Endothelial cell (in vitro differentiated cells): ENCODE results near the gene KAT5. TPM values are rescaled to one million over a fixed set of nuclear protein-coding genes. Genes with fewer than 3 reads are reported as not detected.
"Not testable (repeated sequence)": the region's sequence is repeated elsewhere in the genome, so short reads cannot be mapped to it uniquely, and the experiment has no call there.

Source experiments
- DNase-seq: peaks from one replicate; pipeline ENCODE4 v3.0.0; 2021; ENCODE audit warnings: low spot score
- H3K27ac Mint-ChIP-seq: one replicate; pipeline ENCODE4 v1.8.0; 2021; ENCODE audit warnings: mixed read lengths, inconsistent platforms; ENCODE audit not compliant: unreplicated experiment
- H3K27me3 Mint-ChIP-seq: one replicate; pipeline ENCODE4 v1.8.0; 2021; ENCODE audit warnings: mild to moderate bottlenecking, moderate library complexity, mixed read lengths, inconsistent platforms; ENCODE audit not compliant: unreplicated experiment
- H3K36me3 Mint-ChIP-seq: one replicate; pipeline ENCODE4 v1.8.0; 2021; ENCODE audit warnings: mild to moderate bottlenecking, low read depth, mixed read lengths, inconsistent platforms; ENCODE audit not compliant: unreplicated experiment
- H3K4me1 Mint-ChIP-seq: one replicate; pipeline ENCODE4 v1.8.0; 2021; ENCODE audit warnings: mild to moderate bottlenecking, mixed read lengths, inconsistent platforms; ENCODE audit not compliant: unreplicated experiment
- H3K4me3 Mint-ChIP-seq: one replicate; pipeline ENCODE4 v1.8.0; 2021; ENCODE audit warnings: mild to moderate bottlenecking, mixed read lengths, inconsistent platforms; ENCODE audit not compliant: unreplicated experiment
- H3K9me3 Mint-ChIP-seq: one replicate; pipeline ENCODE4 v1.8.0; 2021; ENCODE audit warnings: mixed read lengths, inconsistent platforms; ENCODE audit not compliant: unreplicated experiment
- CTCF ChIP-seq: fragments of 200-600 bp; sonication (generic); IDR thresholded peaks from one replicate; pipeline ENCODE4 v1.5.0; 2021; ENCODE audit warnings: antibody characterized with exemption; ENCODE audit not compliant: unreplicated experiment
- total RNA-seq: library from RNA; stranded (reverse); fragmentation: NEBNext Ultra II Directional; extraction: Animal tissue kit (Norgen Biotek cat#: 25700); gene quantifications from one replicate; pipeline ENCODE4 v1.2.1, GENCODE V29; 2021; ENCODE audit not compliant: unreplicated experiment

The KAT5 gene
- total RNA-seq, 1 donor from 2014 or later = 28.2 TPM

GRCh38 chr11:65672982-65673381, 39.1 kb upstream of the KAT5 start:
- no peak for TF ChIP-seq CTCF
- Mint-ChIP-seq H3K27ac (no peak overlapping the region), H3K36me3 (no peaks in the 10 kb centered on the region), H3K9me3 (no peaks in the 10 kb centered on the region), H3K27me3 (no peaks in the 10 kb centered on the region), H3K4me3 (no peak overlapping the region), H3K4me1 (no peaks in the 10 kb centered on the region)
- no peak for DNase-seq

DNA sequence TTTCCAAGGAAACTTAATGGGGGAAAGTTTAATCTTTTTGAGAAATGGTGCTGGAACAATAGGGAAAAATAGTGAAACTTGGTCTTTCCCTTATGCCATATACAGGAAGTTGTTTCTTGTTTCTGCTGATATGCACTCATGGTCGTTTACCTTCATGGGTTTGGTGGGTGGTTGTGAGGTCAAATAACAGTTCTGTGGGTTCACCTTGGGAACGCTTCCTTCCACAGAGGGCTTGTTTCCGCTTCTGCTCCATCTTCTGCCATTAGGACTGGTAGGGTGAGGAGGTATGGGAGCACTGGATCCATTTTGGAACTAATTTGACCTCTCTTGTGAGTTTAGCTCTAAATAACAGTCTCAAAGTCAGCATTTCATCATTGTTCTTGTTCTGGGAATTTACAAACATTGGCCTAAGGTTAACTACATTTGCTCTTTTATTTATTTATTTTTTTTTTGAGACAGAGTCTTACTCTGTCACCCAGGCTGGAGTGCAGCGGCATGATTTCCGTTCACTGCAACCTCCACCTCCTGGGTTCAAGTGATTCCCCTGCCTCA, 31.8 kb upstream of the KAT5 start:
- no peak for DNase-seq
- TF ChIP-seq CTCF = no peak
- no peaks in the 10 kb centered on the region for H3K4me1 Mint-ChIP-seq
- no peaks in the 10 kb centered on the region for H3K9me3 Mint-ChIP-seq
- no peaks in the 10 kb centered on the region for H3K27me3 Mint-ChIP-seq
- H3K4me3 Mint-ChIP-seq = no peak overlapping the region
- no peak overlapping the region for H3K27ac Mint-ChIP-seq
- H3K36me3 Mint-ChIP-seq = no peaks in the 10 kb centered on the region

GRCh38 chr11:65683480-65683879, 28.6 kb upstream of the KAT5 start:
- not testable (repeated sequence) for H3K9me3 Mint-ChIP-seq

DNA sequence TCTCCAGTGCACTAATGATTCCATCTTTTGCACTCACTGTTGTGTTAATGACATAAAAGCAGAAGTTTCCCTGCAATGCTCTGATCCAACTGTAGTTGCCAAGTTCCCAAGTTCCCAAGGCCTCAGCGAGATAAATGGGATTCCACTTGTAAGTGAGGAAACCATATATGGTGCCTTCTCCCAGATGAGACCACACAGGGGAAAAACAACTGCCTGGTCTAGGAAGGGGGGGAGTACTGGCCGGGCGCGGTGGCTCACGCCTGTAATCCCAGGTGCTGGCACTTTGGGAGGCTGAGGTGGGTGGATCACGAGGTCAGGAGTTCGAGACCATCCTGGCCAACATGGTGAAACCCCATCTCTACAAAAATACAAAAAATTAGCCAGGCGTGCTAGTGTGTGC, 26.1 kb upstream of the KAT5 start:
- no peak for DNase-seq
- no peak for TF ChIP-seq CTCF
- Mint-ChIP-seq H3K27me3 (no peaks in the 10 kb centered on the region), H3K4me3 (no peak overlapping the region), H3K36me3 (no peaks in the 10 kb centered on the region), H3K27ac (no peak overlapping the region), H3K9me3 (no peaks in the 10 kb centered on the region), H3K4me1 (no peaks in the 10 kb centered on the region)

More at GRCh38 chr11:65683480-65683879, 28.6 kb upstream of the KAT5 start:
- H3K4me1 Mint-ChIP-seq, H3K4me3 Mint-ChIP-seq, H3K36me3 Mint-ChIP-seq, DNase-seq, H3K27ac Mint-ChIP-seq, H3K27me3 Mint-ChIP-seq: not testable (repeated sequence)

DNA sequence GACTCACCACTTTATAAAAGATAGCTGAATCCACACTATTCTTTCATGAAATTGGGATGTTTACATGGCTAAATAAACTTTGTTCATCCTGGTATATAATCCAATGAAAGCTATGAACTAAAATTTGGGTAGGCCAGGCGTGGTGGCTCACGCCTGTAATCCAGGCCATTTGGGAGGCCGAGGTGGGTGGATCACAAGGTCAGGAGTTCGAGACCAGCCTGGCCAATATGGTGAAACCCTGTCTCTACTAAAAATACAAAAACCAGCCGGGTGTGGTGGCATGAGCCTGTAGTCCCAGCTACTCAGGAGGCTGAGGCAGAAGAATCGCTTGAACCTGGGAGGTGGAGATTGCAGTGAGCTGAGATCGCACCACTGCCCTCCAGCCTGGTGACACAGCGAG, 20.2 kb upstream of the KAT5 start:
- DNase-seq, H3K27ac Mint-ChIP-seq: not testable (repeated sequence)

GRCh38 chr11:65692367-65692766, 19.7 kb upstream of the KAT5 start:
- Mint-ChIP-seq H3K4me1 (peaks cover 10% of the 10 kb centered on the region), H3K27ac (peak overlapping the region; percentile 33), H3K27me3 (peaks cover 2% of the 10 kb centered on the region), H3K9me3 (no peaks in the 10 kb centered on the region), H3K4me3 (peak overlapping the region; percentile 24), H3K36me3 (no peaks in the 10 kb centered on the region)
- TF ChIP-seq CTCF = no peak
- DNase-seq = no peak

More for the DNA sequence above, 20.2 kb upstream of the KAT5 start:
- not testable (repeated sequence) for H3K4me3 Mint-ChIP-seq, H3K27me3 Mint-ChIP-seq, H3K4me1 Mint-ChIP-seq, H3K36me3 Mint-ChIP-seq, H3K9me3 Mint-ChIP-seq
